ENCODE results near the gene AHNAK2.
"Not testable (repeated sequence)": the region's sequence is repeated elsewhere in the genome, so short reads cannot be mapped to it uniquely, and the experiment has no call there.

GRCh38 chr14:104919152-104919992, 58.8 kb downstream of the AHNAK2 start:
- TF ChIP-seq EZH2 (IDR thresholded peaks at IDR 0.05; ENCODE audit: insufficient read depth, poor library complexity, severe bottlenecking); EZH2phosphoT487 (IDR thresholded peaks at IDR 0.05; ENCODE audit: insufficient read depth, low read depth): not testable (repeated sequence)
